NCI-H345 treated with DMSO at 0.1 percent for 48 hours (cell line): ENCODE measurements around the gene GSTM3.

Experiments
- DNase-seq: peaks from one replicate; lab custom pipeline; 2025; ENCODE audit not compliant: unreplicated experiment; lab: John Stamatoyannopoulos, UW

GSTM3 gene

DNA sequence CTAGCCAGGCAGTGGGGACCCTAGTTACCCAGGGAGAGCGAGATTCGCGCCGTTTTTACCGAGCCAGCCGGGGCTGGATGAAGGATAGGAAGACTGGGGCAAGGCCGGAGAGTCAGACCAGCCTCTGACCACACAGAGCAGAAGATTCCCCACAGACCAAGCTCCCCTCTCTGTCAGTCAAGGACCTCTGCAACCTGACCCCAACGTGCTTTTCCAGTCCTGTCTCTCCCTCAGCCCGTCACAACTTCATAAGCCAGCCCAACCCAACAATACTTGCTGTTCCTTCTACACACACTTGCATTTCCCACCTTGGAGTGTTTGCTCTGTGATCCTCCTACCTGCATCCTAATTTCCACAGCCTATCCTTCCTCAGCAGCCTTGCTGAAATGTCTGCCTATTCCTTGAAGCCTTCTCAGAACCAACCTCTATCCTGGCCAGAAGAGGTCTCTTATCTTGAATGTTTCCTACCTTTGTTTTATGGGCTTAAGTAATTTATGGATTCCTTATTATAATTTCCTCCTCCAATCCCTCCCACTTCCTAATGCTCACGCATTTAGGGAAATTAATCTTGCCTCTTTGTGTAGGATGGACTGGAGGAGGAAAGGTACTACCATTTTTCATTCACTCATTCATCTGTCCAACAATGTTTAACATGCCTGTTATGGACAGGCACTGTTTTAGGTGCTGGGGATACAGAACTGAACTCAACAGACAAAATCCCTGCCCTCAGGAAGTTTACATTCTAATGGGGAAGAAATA, at the start of gene GSTM3:
Gene GSTM3, minus strand, starts transcription at position 424 of the 759 bp plus-strand sequence. CDS start 751 bp downstream, outside the sequence.
- DNase-seq: no peak

DNA sequence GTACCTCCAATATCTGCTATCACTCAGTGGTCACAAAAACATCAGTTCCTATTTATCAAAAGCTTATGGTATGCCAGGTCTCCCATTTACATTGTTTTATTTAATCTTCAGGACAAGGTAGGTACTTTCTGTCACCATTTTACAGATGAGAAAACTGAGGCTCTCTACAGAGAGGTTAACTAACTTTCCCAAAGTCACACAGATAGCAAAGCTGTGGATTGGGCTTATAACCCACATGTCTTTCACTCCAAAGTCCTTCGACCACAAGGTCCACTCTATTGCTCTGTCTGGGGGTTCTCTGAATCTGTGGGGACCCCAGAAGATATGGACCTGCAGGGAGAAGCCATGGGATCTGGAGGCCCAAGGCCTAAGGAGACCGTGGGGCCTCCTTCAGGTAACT, 49.5 kb upstream of the GSTM3 start:
- no peak for DNase-seq

GRCh38 chr1:109789551-109790180, 48.8 kb upstream of the GSTM3 start:
- no peak for DNase-seq

DNA sequence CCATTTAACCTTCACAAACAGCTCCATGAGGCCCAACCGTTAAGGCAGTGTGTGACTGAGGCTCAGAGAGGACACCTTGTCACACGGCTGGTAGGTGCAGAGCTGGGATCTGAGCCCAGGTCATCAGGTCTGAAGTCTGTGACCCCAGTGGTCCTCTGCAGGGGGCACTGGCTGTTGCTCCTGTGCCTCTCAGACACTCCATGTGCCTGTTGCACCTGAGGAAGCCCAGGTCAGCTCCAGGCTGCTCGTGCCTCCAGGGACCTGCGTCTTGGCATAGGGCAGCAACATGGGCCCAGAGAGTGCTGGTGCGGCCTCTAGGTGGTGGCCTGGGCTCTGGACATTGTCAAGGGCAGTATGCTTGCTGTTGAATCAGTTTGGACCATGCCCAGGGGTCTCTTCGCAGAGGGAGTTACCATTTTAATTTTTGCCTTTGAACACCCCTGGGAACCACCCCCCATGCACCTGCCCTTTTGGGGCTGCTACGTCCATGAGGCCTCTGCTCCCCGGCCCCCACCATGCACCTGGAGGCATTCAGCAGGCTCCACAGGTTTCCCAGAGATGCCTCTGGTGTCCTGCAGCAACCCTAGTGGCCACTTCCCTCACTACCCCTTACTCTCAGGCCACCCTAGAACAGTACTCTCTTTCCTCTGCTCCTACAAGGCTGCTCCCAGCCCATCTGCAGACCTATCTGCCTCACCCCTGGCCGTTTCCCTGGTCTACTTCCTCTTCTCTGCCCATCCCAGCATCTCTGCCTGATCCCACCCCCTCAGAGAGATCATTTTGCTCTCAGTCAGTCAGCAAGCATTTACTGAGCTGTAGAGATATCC, 48.1 kb upstream of the GSTM3 start:
- DNase-seq: no peak

DNA sequence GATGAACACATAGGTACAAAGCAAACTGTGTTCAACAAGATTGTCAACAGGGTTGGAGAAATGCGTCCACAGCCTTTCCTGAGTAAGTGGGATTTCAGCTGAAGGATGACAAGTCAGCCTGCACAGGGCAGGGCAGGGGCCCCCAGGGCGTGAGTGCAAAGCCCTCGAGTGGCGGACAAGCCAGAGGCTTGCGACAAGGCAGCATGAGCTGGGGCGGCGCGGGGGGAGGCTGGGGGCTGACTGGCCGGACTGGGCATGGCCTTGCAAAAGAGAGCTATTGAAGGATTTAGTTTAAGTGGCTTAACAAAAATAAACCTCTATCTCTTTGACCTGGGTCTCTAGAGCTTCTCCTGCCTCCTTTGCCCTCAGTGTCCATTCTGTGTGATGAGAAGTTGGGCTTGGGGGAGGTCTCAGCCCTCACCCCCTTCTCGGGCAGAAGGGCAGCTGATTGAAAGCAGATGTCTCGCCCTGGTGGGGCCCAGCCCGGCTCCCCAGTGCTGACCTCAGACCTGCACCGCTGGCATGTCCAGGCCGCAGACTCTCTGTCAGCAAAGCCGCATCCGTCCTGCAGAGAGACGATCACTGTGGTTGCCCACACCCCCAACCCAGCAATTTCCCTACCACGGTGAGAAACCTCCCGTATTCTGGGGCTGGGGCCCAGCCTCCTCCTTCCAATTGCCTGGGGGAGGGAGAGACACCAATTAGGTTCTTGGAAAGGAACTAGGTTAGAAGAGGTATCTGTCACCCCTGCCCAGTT, 47.2 kb upstream of the GSTM3 start:
- DNase-seq: no peak

DNA sequence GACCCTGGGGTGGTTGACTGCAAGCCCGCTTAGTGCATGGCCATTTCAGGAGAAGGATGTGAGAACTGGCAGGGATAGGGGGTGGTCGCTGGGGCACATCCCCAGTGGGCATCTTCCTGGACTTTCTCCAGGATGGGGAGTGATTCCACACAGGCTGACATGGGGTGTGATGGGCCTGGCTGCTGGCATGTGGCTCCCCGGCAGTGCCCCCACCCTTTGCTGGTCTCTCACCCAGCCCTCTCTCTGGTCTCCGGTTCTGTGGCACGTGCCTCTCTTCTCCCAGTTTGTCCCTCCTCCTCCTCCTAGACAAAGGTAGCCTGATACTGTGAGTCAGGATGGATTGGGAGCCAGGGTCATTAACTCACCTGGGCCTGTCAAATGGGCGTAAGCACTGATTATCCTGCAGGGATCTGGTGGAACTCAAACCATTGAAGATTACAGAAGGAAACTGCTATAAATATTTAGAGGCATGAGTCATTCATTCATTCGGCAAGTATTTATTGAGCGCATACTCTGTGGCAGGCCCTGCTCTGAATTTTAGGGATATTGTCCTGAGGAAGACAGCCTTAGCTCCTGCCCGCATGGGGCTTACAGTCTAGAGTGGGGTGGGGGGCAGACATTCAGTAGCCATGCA, 46.5 kb upstream of the GSTM3 start:
- no peak for DNase-seq

- DNase-seq: no peak
Observed at GRCh38 chr1:109786531-109787021, 45.7 kb upstream of the GSTM3 start.

DNA sequence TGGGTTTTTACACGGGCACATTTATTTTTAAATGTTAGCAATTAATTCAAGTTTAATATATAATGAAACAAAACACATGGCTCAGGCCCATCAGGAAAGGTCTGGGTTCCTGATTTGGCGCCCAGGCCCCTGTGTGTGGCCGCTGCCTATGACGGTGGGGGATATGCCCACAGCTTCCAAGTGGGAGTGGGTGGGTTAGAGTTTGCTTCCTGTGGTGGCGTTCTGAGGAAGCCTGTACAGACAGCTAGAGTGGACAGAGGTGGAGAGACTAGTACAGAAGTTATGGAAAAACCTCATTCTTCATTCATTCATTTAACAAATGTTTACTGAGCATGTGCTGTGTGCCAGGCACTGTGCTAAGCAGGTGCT, 45.3 kb upstream of the GSTM3 start:
- DNase-seq: no peak

- DNase-seq: no peak
Observed at GRCh38 chr1:109785446-109786111, 44.7 kb upstream of the GSTM3 start.

DNA sequence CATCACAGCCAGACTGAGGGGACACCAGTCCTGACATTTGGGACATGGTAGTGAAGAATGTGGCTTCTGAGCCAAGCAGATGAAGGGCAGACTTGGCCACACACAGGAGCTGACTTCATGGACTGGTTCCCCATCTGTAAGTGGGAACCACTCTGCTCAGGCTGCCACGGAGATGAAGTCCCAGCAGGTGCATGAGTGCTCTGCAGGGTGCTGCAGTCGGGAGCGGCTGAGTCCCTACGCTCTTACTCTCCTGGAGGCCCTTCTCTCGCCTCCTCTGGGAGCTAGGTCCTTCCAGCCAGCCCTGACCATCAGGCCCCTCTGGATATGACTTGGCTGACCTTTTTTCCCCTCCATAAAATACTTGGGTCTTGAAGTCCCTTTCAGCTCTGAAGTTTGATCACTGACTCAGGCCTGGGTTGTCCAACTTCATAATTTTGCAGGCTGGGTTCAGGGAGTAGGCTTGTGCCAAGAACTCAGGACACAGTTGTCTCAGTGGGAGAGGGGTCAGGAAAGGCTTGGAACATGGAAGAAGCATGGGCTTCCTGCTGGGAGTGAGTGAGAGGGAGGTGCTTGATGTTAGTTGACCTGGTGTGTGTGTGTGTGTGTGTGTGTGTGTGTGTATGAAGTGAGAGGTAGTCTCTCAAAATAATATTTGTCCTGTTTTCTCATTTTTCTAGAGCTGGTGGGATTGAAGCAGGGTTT, 43.9 kb upstream of the GSTM3 start:
- DNase-seq: peak; percentile 8

GRCh38 chr1:109783436-109783835, 42.6 kb upstream of the GSTM3 start:
- DNase-seq: no peak

GRCh38 chr1:109782927-109783326, 42.1 kb upstream of the GSTM3 start:
- DNase-seq: no peak

- no peak for DNase-seq
Observed at GRCh38 chr1:109782514-109782913, 41.7 kb upstream of the GSTM3 start.

DNA sequence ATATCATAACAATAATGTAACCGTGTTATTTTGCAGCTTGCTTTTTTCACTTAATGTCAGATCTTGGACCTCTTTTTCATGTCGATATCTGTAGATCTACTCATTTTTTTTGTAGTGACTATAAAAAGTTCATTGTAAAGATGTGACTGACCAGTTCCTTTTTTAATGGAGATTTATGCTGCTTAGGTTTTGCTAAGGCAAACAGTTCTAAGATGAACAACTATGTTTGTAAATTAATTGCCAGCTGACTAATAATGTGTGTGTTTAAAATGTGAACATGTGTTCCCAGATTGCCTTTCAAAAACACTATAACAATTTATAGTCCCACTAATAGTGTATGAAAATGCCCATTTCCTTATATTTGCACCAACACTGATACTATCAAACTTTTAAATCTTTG, 41.0 kb upstream of the GSTM3 start:
- no peak for DNase-seq

DNA sequence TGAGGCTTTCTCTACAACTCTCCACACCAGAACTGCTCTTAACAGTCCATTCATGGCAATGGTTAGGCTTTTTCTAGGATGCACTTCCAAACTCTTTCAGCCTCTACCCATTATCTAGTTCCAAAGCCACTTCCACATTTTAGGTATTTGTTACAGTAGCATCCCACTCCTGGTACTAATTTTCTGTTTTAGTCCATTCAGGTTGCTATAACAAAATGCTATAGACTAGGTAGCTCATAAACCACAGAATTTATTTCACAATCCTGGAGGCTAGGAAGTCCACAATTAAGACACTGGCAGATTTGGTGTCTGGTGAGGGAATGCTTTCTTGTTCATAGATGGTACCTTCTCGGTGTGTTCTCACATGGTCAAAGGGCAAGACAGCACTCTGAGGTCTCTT, 40.1 kb upstream of the GSTM3 start:
- DNase-seq: no peak

GRCh38 chr1:109777980-109778625, 37.3 kb upstream of the GSTM3 start:
- no peak for DNase-seq

DNA sequence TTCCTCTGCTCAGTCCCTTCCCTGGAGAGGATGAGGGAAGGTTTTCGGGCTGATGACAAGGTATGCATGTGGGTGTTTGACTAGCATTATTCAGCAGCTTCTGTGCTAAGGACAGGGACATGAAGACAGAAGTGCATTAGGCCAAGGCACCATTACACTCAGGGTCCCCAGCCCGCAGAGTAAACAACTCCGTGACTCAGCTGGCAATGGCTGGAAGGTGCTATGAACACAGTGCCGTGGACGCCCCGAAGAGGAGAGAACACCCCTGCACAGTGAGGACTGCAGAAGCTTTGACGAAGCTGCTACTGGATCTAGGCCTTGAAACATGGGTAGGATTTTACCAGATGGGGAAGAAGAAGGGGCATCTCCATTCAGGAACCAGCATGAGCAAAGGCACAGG, 36.6 kb upstream of the GSTM3 start:
- DNase-seq: no peak

DNA sequence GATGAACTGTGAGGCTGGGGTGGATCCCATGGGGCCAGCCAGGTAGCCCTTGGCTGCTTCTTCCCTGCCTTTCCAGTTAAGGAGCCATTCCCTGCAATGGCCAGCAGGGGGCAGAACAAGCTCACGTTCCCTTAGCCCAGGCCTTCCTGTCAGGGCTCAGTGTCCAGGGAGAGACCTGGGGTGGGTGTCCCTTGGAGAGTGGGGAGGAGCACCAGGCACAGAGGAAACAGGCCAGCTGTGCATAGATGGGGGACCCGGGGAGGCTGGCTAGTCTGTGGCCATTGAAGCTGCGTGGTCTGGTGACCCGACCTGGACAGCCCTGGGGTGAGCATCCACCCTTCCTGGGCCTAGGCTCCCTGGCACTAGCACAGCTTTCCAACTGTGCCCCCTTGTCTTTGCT, 36.1 kb upstream of the GSTM3 start:
- peak; percentile 62 for DNase-seq
